MV-4-11 (cell line): ENCODE data around the gene EGR2.
A peak's percentile ranks its signal among the peaks of the same experiment; 100 is the strongest.

Experiments used
- DNase-seq: peaks from one replicate; lab custom pipeline; 2025; lab: John Stamatoyannopoulos, UW

The EGR2 gene

DNA sequence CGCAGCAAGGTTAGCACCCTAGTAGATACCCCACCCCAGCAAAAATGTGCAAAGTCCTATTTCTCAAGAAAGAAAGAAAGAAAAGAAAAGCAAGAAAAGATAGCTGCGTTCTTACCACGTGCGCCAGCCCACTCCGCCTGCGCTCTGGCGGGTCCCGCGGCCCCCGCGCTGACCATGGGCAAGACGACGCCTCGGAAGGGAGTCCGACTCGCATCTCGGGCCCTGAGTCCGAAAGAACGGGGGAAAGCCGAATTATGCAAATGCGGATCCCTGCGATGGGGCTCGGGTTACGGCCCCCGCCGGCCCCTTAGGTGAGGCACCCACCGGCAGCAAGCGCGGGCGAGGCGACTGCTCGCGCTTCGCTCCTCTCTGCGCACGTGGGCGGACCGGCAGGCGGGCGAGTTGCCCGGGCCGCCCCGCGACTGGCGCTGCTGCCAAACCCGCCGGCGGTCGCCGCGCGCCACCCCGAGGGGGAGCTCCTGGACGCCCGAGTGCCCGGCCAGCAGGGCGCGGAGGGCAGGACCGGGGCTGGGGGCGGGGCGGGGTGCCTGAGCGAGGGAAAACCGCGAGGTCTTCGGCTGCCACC lies 2.4 kb upstream of the EGR2 start:
- DNase-seq, result peak; percentile 1

DNA sequence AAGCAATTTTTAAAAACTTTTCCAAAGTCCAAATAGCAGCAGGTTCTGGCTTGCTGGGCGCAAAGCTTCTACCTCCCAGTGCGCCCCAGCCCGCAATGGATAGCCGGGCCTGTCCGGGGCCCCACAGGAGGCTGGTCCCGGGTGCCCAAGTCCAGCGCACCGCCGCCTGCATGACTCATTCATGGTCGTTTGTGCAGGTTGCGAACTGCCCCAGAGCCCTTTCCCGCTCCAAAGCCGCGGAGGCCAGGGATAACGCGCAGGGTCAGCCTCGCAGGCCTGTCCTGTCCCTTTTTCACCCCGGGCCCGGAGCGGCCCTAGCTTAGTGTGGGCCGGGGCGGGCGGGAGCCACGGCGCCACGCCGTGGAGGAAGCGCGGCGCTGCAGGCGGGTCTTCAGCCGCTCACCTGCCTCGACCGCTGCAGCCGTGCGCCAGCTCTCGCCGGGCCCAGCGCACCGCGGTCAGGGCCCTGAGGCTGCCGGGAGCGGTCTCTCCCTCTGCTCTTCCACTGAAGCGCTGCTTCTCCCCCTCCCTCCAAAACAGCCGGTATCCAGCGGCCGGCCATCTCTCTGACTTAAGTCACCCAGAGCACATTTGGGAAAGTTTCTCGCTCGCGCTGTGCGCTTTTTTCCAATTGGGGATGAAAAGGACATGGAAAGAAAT lies 1.7 kb upstream of the EGR2 start:
- DNase-seq, result peak; percentile 31

DNA sequence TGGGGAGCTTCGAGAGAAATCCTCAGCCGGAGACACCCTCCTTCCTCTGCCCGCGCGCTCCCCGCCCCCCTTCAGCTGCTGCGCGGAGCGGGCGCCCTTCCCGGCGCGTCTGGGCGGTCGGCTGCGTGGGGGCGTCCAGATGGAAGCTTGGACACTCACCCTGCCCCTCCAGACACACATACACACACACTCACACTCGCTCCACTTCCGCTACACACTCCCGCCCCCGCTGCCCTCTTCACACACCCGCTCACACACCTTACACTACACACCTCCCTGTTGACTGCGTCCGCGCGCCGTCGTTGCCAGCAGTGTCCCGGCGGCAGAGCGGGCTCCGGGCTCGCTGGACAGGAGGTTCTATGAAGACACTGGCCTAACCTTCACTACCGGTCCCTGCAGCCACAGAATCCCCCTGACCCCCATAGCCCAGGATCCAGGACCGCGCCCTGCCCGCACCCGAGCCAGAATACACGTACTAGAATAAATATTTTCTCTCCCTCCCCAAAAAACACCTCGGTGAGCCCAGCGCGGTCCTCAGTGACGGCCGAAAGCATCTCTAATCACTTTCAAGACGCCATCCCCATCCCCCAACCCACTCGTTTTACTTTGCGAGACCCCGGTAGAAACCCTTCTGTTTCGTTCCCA lies 1.1 kb upstream of the EGR2 start:
- no peak for DNase-seq

DNA sequence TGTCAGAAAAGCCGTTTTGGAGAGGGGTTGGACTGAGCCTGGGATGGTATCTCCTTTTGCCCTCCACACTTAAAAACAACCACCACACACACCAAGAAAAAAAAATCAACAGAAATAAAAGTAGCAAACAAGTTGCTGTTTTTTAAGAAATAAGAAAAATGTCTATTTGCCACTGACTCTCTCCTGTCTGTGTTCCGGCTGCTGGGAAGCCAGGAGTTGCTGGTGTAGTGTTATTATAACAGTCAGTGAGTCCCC lies 163 bp downstream of the EGR2 start:
- no peak for DNase-seq

GRCh38 chr10:62815381-62816075 lies 638 bp downstream of the EGR2 start:
- DNase-seq, result no peak

DNA sequence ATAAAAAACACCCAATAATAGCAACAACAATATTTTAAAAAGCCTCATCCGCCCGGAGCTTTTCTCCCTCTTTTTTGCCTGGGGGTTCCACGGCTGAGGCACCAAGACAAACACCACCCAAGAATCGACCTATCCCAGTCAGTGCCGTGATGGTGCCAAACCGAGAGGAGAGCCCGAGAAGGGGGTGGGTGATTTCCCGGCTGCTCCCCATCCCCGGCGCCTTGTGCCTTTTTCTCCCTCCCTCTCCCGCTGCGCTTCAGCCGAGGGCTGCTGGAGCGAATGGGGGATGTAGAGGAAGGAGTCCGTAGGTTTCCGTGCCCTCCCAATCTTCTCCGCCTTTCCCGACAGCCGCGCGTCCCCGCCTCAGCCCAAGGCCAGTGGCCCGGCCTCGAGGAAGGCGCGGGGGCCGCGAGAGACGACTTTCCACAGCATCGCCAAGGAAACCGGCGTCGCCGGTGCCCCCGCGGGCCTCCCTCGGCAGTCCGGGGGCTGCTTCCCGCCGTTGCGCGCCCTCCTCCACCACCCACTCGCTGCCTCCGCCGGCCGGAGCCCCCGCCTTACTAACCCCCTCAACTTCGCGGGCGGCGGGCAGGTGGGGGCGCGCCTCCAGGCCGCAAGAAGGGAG lies 1.3 kb downstream of the EGR2 start:
- no peak for DNase-seq

DNA sequence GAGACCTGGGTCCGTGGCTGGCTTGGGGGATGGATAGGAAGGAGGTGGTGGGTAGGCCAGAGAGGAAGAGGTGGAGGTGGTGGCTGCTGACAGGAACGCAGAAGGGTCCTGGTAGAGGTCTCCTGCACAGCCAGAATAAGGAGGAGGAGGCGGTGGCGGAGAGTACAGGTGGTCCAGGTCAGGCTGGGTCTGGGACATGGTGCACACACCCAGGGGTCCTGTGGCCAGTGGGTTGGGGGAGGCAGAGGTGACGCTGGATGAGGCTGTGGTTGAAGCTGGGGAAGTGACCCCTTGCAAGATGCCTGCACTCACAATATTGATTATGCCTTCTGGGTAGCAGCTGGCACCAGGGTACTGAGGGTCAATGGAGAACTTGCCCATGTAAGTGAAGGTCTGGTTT lies 2.2 kb downstream of the EGR2 start:
- DNase-seq, result no peak

- no peak for DNase-seq
These were observed 2.7 kb downstream of the EGR2 start for GRCh38 chr10:62813453-62813852.

GRCh38 chr10:62812672-62813439 lies 3.3 kb downstream of the EGR2 start:
- DNase-seq, result no peak

DNA sequence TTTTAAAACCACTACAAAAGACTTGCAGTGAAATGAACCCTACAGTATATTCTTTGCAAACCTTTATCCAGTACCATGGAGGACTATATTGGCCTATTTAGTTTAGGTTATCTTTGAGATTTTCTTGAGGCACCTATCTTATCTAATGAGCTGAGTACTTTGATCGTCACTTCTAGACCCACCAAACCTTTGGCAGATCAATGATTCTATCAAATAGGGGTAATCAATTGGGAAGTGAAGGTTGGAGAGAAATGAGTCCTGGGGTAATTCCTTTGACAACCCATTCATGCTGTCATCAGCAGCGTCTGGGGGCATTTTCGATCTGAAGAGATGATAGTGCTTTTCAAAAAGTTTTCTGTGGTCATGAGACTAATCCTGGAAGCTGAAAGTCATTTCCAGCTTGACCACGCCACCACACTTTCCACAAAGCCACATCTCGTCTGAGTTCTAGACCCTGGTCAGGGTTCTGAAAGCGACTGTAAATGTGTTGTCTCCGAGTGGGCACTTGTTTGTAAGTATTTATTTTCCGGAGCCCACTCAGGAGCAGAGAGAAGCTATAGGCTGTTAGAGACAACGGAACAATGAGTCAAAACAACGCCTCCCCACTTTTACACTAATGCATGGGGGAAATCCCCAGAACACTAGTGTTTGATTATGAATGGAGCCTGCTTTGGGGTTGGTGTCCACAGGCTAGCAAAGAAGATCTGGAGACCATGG lies 4.8 kb downstream of the EGR2 start:
- peak; percentile 55 for DNase-seq

DNA sequence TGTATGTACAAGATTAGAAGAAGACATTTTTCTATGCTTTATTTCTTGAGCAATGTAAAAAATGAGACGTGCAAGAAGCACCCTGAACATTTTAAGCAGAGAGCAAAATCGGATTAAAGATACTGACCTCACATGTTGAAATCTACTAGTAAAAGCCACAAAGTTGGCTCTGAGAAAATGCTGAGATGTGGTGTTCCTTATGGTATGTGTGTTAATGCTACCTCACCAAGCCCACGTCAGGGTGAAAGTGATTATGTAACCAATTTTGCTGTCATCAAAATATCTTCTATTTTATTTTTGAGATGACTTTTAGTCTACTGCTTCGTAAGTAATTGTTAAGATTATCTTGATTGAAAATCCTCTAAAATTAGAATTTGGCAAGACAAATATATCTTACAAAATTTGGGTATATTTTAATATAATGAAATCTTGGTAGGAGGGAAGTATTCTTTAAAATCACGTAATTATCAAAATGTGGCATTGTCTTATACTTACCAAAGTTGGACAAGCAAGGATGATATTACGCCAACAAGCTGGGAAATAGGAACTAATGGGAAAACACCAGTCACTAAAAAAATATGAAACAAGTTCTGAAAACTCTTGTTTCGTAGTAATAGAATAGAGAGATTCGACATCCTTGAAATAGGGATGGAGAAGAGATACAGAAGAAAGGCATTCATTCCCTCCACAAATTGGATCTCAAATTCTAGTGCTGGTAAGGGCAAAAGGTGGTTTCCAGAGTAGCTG lies 5.8 kb downstream of the EGR2 start:
- peak; percentile 74 for DNase-seq

- no peak for DNase-seq
These were observed 9.9 kb downstream of the EGR2 start for GRCh38 chr10:62806251-62806650.

GRCh38 chr10:62805231-62806099 lies 10.7 kb downstream of the EGR2 start:
- no peak for DNase-seq

- peak; percentile 71 for DNase-seq
These were observed 11.6 kb downstream of the EGR2 start, which contains the start of gene ADO for GRCh38 chr10:62804356-62805230. Gene ADO (plus strand): TSS chr10:62804720. CDS start chr10:62805060, 340 bp downstream.

DNA sequence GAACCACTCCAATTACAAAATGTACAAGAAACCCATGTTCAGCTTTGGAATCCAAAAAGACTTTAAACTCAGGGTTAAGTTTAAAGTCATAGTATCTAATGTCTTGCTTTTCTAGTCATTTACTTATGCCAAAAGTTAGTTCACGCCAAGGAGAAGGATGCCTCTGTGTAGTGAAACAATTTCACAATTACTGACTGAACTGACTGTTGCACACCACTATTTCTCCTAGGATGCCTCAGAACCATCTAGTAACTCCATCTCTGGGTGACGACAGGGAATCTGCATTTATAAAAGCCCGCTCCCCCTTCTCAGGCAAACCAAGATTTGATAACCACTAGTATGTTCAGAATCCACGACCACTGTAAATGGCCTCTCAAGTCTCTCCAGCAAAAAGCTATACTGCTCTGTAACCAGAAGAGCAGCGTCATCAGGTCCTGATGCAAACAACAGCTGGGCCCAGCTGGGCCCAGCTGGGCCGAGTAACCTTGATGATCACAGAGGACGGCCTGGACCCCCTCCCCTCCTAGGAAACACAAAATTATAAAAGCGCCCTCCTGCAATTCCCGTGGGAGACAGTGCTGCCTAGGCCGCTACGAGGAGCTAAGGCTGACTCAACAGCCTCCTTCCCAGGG lies 12.3 kb downstream of the EGR2 start:
- peak; percentile 4 for DNase-seq

- no peak for DNase-seq
These were observed 14.3 kb downstream of the EGR2 start for GRCh38 chr10:62801871-62802270.

DNA sequence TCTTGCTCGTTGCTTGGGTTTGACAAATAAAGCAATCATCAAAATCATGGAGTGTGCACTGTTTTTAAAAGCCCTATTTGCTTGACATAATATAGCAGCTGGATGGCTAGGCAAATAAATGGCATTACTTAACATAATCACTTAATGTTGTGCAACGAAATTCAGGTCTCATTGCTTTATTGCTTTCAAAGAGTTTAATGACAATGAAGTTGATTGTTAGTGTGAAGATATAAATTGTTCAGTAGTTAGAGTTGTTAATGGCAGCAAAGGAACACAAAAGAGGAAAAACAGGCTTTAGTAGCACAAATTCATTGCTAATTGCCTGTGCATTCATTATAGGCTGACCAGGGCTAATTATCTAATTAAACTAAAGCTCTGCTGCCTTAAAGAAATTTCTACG lies 19.3 kb downstream of the EGR2 start:
- no peak for DNase-seq

DNA sequence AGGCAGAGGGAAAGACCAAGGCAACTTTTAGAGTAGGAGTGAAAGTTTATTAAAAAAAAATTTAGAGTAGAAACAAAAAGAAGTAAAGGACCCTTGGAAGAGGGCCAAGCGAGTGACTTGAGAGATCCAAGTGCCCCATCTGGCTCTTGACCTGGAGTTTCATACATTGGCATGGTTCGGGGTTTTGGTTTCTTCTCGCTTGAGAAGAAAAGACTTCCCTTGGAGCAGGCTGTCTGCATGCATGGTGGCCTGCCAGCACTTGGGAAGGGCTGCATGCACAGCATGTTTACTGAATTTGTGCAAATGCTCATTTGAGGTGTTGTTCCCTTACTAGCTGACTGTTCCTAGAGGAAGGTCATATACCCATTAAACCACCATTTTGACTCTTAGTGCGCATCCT lies 20.4 kb downstream of the EGR2 start:
- DNase-seq, result no peak
